NCI-H1417 (cell line): ENCODE measurements around the gene CTSO.
"Not testable (repeated sequence)": the region's sequence is repeated elsewhere in the genome, so short reads cannot be mapped to it uniquely, and the experiment has no call there.

Experiments
- DNase-seq, 3 experiments: peaks; one replicate each; lab custom pipeline; 2025; lab: John Stamatoyannopoulos, UW

CTSO gene

GRCh38 chr4:155907556-155907955 is 46.1 kb downstream of the CTSO start:
- DNase-seq: no peak

- peak in 2 of 3 experiments; percentile 4 to 69 for DNase-seq
Observed at GRCh38 chr4:155906554-155907247, 47.0 kb downstream of the CTSO start.

- DNase-seq: no peak
Observed at GRCh38 chr4:155904331-155904730, 49.3 kb downstream of the CTSO start.

- DNase-seq: no peak
Observed at GRCh38 chr4:155903453-155903852, 50.2 kb downstream of the CTSO start, which contains the start of gene TDO2. TSS of gene TDO2 (plus strand) at chr4:155903696. CDS start at chr4:155903759, 63 bp downstream.

- DNase-seq: no peak
Observed at GRCh38 chr4:155901013-155901412, 52.7 kb downstream of the CTSO start.

- DNase-seq: no peak
Observed at GRCh38 chr4:155900381-155900780, 53.3 kb downstream of the CTSO start.

GRCh38 chr4:155899891-155900290 is 53.8 kb downstream of the CTSO start:
- no peak for DNase-seq

- not testable (repeated sequence) for DNase-seq
Observed at GRCh38 chr4:155898371-155898770, 55.3 kb downstream of the CTSO start.

- DNase-seq: no peak
Observed at GRCh38 chr4:155891058-155891457, 62.6 kb downstream of the CTSO start.

GRCh38 chr4:155889946-155890345 is 63.7 kb downstream of the CTSO start:
- no peak for DNase-seq

- DNase-seq: no peak
Observed at GRCh38 chr4:155889031-155889793, 64.5 kb downstream of the CTSO start.

- no peak for DNase-seq
Observed at GRCh38 chr4:155887847-155888570, 65.7 kb downstream of the CTSO start.

GRCh38 chr4:155887045-155887444 is 66.6 kb downstream of the CTSO start:
- peak in 2 of 3 experiments; percentile 2 to 39 for DNase-seq

- no peak for DNase-seq
Observed at GRCh38 chr4:155885666-155886065, 68.0 kb downstream of the CTSO start.

- DNase-seq: no peak
Observed at GRCh38 chr4:155883895-155884294, 69.8 kb downstream of the CTSO start.

- no peak for DNase-seq
Observed at GRCh38 chr4:155881555-155881954, 72.1 kb downstream of the CTSO start.

GRCh38 chr4:155879767-155880166 is 73.9 kb downstream of the CTSO start:
- no peak for DNase-seq

- DNase-seq: no peak
Observed at GRCh38 chr4:155878611-155879010, 75.1 kb downstream of the CTSO start.

- DNase-seq: no peak
Observed at GRCh38 chr4:155877971-155878370, 75.7 kb downstream of the CTSO start.

GRCh38 chr4:155875878-155876277 is 77.8 kb downstream of the CTSO start:
- no peak for DNase-seq
